NCI-H2196 treated with DMSO at 0.1 percent for 48 hours (cell line): ENCODE measurements around the gene SUGP1.
A peak's percentile ranks its signal among the peaks of the same experiment; 100 is the strongest.
"Not testable (repeated sequence)": the region's sequence is repeated elsewhere in the genome, so short reads cannot be mapped to it uniquely, and the experiment has no call there.

Experiments used
- DNase-seq: peaks from one replicate; lab custom pipeline; 2025; ENCODE audit not compliant: unreplicated experiment; lab: John Stamatoyannopoulos, UW

The SUGP1 gene

DNA sequence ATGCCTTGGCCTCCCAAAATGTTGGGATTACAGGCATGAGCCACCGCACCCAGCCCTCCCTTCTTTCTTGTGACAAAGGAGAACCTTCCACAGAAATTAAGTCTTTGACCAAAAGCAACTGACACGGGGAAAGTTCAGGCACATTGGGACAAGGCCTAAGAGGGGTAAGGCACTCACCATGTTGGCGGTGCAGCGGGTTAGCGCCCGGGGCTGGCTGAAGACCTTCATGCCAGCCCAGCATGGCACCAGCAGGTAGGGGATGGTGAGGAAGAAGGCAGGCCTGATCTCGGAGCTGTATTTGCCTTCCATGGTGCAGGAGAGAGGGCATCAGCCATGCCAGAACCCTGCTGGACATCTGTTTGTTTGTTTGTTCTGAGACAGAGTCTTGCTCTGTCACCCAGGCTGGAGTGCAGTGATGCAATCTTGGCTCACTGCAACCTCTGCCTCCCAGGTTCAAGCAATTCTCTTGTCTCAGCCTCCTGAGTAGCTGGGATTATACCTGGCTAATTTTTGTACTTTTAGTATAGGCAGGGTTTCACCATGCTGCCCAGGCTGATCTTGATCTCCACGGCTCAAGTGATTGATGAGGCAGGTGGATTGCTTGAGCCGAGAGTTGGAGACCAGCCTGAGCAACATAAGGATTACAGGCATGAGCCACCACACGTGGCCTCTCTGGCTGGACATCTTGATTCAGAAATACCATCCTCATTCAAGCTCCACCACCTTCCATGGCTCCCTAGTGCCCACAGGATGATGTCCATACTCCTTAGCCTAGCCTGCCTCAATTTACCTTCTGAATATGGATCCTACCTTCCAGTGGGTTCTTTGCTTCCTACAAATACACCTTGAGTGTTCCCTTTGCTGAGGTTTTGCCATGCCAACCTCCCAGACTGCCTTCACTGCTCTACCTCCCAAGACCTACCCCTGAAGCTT, 51.6 kb downstream of the SUGP1 start:
- no peak for DNase-seq

- DNase-seq = no peak
Measured at GRCh38 chr19:19267305-19267704, 53.0 kb downstream of the SUGP1 start.

DNA sequence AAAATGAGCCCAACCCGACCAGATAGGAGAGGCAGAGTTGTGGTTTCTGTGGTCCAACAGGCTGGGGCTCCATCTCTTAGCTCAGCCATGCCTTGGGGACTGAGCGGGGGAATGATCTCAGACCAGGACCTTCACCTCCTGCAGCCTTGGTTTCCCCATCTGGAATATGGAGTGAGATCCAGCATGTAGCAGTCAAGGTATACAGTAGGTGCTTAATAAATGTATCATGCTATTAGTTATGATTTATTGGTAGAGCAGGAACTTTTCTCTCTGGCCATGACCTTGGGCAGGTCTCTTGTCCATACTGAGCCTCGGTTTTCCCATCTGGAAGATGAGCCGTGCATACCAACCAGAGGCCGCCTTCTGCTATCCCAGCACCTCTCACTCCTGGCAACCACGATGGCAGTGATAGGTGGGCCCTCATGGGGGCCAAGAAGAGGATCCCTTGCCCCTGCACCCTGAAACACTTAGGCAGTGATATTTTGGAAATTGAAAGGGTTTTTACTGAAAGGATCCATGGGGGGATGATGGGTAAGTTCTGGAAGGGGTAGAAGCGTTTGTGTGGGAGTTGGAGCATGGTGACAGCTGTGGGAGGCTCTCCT, 56.3 kb downstream of the SUGP1 start:
- DNase-seq = no peak

- DNase-seq = no peak
Measured at GRCh38 chr19:19262190-19263057, 57.9 kb downstream of the SUGP1 start.

- DNase-seq = no peak
Measured at GRCh38 chr19:19261350-19262189, 58.7 kb downstream of the SUGP1 start.

GRCh38 chr19:19260417-19261214, 59.7 kb downstream of the SUGP1 start:
- no peak for DNase-seq

GRCh38 chr19:19259741-19260140, 60.6 kb downstream of the SUGP1 start:
- DNase-seq = peak; percentile 13

DNA sequence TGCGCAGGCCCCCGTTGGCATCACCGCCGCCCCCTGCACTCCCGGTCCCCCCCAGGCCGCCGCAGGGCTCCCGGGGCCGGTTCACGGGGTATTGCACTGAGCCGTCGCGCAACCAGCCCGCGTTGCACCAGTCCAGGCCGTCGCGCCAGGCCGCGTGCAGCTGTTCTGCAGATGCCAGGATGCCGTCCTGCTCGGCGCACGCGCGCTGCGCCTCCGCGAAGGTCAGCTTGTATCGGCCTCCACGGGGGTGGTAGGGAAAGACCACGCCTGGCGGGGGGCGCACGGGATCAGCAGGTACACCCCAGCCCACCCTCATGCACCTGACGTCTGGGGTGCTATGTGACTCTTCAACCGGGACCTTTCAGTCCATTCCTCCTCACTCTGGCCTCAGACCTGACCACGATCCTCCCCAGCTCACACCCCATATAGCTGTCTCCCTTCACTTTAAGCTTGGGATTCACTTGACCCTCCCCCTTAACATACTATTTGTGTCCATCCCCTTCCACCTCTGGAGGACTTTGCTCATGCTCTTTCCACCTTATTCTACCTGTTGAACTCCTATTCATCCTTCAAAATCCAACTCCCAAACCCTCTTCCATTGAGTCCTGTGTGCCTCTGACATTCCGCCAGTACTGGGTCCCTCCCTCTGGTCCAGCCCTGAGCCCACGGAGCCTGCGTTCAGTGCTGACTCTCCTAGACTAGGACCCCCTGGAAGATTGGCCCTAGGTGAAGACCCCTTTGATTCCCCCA, 61.5 kb downstream of the SUGP1 start:
- no peak for DNase-seq

- no peak for DNase-seq
Measured at GRCh38 chr19:19257836-19258588, 62.3 kb downstream of the SUGP1 start.

DNA sequence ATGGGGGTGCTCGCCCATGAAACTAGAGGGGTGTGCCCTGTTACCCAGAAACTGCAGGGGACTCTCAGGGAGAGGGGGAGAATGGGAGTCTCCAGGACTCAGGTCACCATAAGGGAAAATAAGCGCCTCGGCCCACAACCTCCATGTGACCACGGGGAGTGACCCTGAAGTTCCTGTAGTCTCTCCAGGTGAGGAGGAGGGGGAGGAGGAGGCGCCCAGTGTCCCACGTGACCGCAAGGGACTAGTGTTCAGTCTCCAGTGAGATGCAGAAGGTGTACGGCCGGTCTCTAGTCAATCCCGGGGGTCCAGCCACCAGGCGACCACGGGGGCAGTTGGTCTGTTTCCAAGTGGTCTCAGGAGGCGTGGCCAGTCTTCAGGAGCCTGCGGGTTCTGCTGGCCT, 63.2 kb downstream of the SUGP1 start:
- no peak for DNase-seq

DNA sequence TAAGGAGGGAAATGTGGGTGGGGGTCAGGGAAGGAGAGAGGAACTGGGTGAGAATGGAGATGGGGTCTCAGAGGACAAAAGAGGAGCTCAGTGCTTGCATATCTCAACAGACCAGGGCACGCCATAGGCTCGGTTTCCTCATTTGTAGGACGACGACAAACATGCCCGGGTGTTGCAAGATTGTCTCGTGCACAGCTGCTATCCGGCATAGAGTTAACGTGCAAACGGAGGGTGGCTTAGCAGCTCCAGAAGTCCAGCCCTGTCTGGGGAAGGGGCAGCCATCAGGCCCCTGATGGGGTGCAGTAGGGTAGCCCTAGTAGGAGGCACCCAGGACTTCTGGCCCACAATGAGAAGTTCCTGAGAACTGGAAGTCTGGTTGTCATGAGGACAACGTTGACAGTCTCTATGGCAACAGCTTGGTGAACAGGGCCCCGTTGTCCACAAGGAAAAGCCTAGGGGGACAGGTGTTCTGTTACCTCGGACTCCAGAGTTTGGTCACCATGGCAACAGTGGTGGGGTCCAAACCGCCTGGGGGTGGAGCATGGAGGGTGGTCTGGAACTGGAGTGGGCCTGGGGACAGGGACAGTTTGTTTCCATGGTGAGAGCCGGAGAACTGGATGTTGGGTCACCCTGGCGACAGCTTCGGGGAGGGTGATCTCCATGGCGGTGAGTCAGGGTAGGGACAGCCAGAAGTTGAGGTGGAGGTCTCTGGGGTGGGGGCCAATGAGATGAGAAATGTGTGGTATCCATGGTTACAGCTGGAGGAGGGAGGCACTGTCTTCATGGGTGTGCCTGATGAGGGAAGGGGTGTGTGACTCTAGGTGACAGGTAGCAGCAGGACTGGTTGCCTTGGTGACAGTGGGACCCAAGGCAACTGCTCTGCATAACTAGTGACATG, 64.0 kb downstream of the SUGP1 start:
- no peak for DNase-seq

DNA sequence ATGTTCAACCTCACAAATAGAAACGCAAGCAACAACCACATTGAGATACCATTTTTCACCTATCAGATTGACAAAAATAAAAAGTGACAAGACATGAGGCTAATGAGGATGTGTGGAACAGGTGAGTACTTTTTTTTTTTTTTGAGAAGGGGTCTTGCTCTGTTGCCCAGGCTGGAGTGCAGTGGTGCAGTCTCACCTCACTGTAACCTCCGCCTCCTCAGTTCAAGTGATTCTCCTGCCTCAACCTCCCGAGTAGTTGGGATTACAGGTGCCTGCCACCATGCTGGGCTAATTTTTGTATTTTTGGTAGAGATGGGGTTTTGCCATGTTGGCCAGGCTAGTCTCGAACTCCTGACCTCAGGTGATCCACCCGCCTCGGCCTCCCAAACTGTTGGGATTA, 66.9 kb downstream of the SUGP1 start:
- not testable (repeated sequence) for DNase-seq

- DNase-seq = no peak
Measured at GRCh38 chr19:19250196-19250801, 70.0 kb downstream of the SUGP1 start.

- no peak for DNase-seq
Measured at GRCh38 chr19:19240476-19240875, 79.8 kb downstream of the SUGP1 start.

GRCh38 chr19:19239675-19240074, 80.6 kb downstream of the SUGP1 start:
- no peak for DNase-seq

DNA sequence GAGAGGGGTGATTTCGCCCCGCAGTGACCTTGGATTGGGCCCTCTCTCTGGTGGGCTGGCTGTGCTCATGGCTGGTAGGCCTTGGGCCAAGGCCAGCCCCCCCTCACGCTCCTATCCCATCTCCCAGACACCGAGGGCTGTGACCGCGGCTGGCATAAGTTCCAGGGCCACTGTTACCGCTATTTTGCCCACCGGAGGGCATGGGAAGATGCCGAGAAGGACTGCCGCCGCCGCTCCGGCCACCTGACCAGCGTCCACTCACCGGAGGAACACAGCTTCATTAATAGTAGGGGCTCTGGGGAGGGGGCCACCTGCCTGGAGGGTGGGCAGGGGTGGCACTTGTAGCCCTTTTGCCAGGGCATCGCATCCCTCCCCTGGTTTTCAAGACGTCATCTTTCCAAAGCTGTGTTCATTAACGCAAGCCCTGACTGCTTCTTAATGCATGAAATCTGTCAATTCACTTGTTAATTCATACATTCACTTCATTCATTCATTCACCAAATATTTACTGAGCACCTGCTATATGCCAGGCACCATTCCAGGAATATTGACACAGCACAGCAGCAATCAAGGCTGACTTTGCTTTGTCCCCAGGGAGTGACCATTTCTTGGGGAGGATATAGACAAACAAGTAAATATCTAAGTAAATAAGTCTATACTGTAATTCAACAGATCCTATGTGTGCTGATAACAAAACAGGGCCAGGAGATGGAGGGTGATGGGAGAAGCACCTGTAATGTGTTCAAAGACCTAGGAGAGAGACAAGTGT, 82.0 kb downstream of the SUGP1 start:
- DNase-seq = no peak
